ENCODE data around the gene RGS9BP.
A peak's percentile ranks its signal among the peaks of the same experiment; 100 is the strongest.
"Not testable (repeated sequence)": the region's sequence is repeated elsewhere in the genome, so short reads cannot be mapped to it uniquely, and the experiment has no call there.

The RGS9BP gene

GRCh38 chr19:32686847-32687475 is 11.3 kb downstream of the RGS9BP start:
- TF ChIP-seq POLR2AphosphoS5 (IDR thresholded peaks at IDR 0.05; ENCODE audit: borderline replicate concordance, low read depth, low read length): no peak
- TF ChIP-seq FOXP2 (optimal IDR thresholded peaks at IDR 0.05; ENCODE audit: control extremely low read depth, extremely low read length, insufficient read depth): no peak
- no peak for TF ChIP-seq EZH2 (IDR thresholded peaks at IDR 0.05)
- Histone ChIP-seq H3K4me3 (no peak overlapping the region), H3K27ac (no peak overlapping the region), H3K9ac (ENCODE audit: insufficient read length) (no peak overlapping the region), H3K9me3 (ENCODE audit: low read depth, low read length) (no peaks in the 10 kb centered on the region), H3K36me3 (ENCODE audit: insufficient read depth, low read length) (no peaks in the 10 kb centered on the region)
- no peak for DNase-seq (ENCODE audit: low read depth, low spot score)

- no peak for DNase-seq (ENCODE audit: low read depth, low spot score)
- no peak overlapping the region for H3K9ac ChIP-seq (ENCODE audit: insufficient read length)
- H3K27ac ChIP-seq: no peak overlapping the region
- H3K9me3 ChIP-seq (ENCODE audit: low read depth, low read length): no peaks in the 10 kb centered on the region
- H3K4me3 ChIP-seq: no peak overlapping the region
- TF ChIP-seq POLR2AphosphoS5 (IDR thresholded peaks at IDR 0.05; ENCODE audit: borderline replicate concordance, low read depth, low read length) (no peak), EZH2 (IDR thresholded peaks at IDR 0.05) (no peak), FOXP2 (optimal IDR thresholded peaks at IDR 0.05; ENCODE audit: control extremely low read depth, extremely low read length, insufficient read depth) (no peak)
- no peaks in the 10 kb centered on the region for H3K36me3 ChIP-seq (ENCODE audit: insufficient read depth, low read length)
These were observed 12.0 kb downstream of the RGS9BP start for GRCh38 chr19:32687681-32688080.

DNA sequence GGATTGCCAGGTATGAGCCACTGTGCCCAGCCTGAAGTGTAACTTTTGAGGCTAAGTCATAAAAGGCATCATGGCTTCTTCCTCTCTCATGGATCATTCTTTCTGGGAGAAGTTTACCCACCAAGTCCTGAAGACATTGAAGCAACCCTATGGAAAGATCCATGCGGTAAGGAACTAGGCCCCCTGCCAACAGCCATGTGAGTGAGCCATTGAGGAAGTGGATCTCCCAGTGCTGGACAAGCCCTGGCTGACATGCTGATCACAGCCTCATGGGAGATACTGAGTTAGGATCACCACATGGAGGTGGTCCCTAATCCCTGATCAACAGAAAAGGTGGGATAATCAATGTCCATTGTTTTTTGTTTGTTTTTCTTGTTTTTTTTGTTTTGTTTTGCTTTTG is 12.7 kb downstream of the RGS9BP start:
- Histone ChIP-seq H3K36me3 (ENCODE audit: insufficient read depth, low read length) (no peaks in the 10 kb centered on the region; the same call in 1 of the 2 replicates), H3K9ac (ENCODE audit: insufficient read length) (no peak overlapping the region), H3K4me3 (no peak overlapping the region), H3K27ac (no peak overlapping the region), H3K9me3 (ENCODE audit: low read depth, low read length) (no peaks in the 10 kb centered on the region)
- DNase-seq (ENCODE audit: low read depth, low spot score): no peak
- TF ChIP-seq POLR2AphosphoS5 (IDR thresholded peaks at IDR 0.05; ENCODE audit: borderline replicate concordance, low read depth, low read length) (no peak), FOXP2 (optimal IDR thresholded peaks at IDR 0.05; ENCODE audit: control extremely low read depth, extremely low read length, insufficient read depth) (no peak), EZH2 (IDR thresholded peaks at IDR 0.05) (no peak)

- H3K36me3 ChIP-seq (ENCODE audit: insufficient read depth, low read length): peaks cover 18% of the 10 kb centered on the region; the same call in 1 of the 2 replicates
- DNase-seq (ENCODE audit: low read depth, low spot score): no peak
- H3K4me3 ChIP-seq: peak within 1 kb of the TSS; percentile 85
- H3K9ac ChIP-seq (ENCODE audit: insufficient read length): peak within 1 kb of the TSS; percentile 85
- 0 out of 2 replicates have a peak within 1 kb of the TSS, but pooled peaks have one; percentile 25 for H3K27ac ChIP-seq
- peak; percentile 82 for TF ChIP-seq POLR2AphosphoS5 (IDR thresholded peaks at IDR 0.05; ENCODE audit: borderline replicate concordance, low read depth, low read length)
- no peak for TF ChIP-seq FOXP2 (optimal IDR thresholded peaks at IDR 0.05; ENCODE audit: control extremely low read depth, extremely low read length, insufficient read depth)
- no peaks in the 10 kb centered on the region for H3K9me3 ChIP-seq (ENCODE audit: low read depth, low read length)
These were observed 15.8 kb downstream of the RGS9BP start, which contains the start of gene NUDT19 for GRCh38 chr19:32691291-32691951. Gene NUDT19 (plus strand): TSS chr19:32691821. CDS start chr19:32691961, 140 bp downstream.

GRCh38 chr19:32691952-32692726 is 16.5 kb downstream of the RGS9BP start:
- Histone ChIP-seq H3K27ac (no peak overlapping the region), H3K9me3 (ENCODE audit: low read depth, low read length) (no peaks in the 10 kb centered on the region), H3K9ac (ENCODE audit: insufficient read length) (peak overlapping the region; percentile 85), H3K36me3 (ENCODE audit: insufficient read depth, low read length) (peaks cover 21% of the 10 kb centered on the region; the same call in 1 of the 2 replicates), H3K4me3 (peak overlapping the region; percentile 85)
- TF ChIP-seq POLR2AphosphoS5 (IDR thresholded peaks at IDR 0.05; ENCODE audit: borderline replicate concordance, low read depth, low read length): no peak
- DNase-seq (ENCODE audit: low read depth, low spot score): no peak

DNA sequence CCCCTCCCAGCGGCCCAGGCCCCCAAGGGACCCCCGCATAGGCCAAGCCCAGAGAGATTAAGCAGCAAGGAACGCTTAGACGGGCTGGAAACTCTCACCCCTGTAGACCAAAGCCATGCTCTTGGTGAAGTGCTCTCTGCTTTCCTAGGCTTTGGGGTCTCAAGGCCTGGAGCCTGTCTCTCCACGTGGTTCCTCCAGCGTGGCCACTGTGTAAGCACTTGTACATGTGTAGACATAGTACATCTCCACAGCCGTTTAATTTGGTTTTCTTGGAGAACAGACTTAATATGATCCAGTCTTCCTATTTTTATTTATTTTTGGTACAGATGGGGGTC is 17.0 kb downstream of the RGS9BP start:
- DNase-seq (ENCODE audit: low read depth, low spot score): no peak
- H3K36me3 ChIP-seq (ENCODE audit: insufficient read depth, low read length): peaks cover 27% of the 10 kb centered on the region; the same call in 1 of the 2 replicates
- TF ChIP-seq POLR2AphosphoS5 (IDR thresholded peaks at IDR 0.05; ENCODE audit: borderline replicate concordance, low read depth, low read length) (no peak), FOXP2 (optimal IDR thresholded peaks at IDR 0.05; ENCODE audit: control extremely low read depth, extremely low read length, insufficient read depth) (no peak), EZH2 (IDR thresholded peaks at IDR 0.05) (no peak)
- no peak overlapping the region for H3K27ac ChIP-seq
- H3K9me3 ChIP-seq (ENCODE audit: low read depth, low read length): no peaks in the 10 kb centered on the region
- H3K4me3 ChIP-seq: peak overlapping the region; percentile 85
- H3K9ac ChIP-seq (ENCODE audit: insufficient read length): peak overlapping the region; percentile 85

DNA sequence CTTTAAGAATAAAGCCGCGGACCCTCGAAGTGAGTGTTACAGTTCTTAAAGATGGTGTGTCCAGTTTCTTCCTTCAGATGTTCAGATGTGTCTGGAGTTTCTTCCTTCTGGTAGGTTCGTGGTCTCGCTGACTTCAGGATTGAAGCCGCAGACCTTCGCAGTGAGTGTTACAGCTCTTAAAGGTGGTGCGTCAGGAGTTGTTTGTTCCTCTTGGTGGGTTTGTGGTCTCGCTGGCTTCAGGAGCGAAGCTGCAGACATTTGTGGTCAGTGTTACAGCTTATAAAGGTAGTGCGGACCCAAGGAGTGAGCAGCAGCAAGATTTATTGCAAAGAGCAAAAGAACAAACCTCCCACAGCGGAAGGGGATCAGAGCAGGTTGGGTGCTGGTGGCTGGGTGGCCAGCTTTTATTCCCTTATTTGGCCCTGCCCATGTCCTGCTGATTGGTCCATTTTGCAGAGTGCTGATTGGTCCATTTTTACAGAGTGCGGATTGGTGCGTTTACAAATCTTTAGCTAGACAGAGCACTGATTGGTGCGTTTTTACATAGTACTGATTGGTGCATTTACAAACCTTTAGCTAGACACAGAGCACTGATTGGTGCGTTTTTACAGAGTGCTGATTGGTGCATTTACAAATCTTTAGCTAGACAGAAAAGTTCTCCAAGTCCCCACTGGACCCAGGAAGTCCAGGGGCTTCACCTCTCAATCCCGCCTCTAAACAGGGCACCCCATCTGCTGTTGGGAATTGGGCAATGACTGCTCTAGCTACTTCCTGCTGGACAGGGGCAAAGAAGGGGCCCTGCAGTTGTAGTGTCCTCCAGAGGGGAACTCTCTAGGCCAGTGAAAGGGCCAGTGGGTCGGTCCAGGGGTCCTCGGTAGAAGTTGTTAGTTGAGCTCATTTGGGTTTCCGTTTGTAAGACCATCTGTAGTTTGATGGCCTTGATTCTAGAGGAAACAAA is 17.8 kb downstream of the RGS9BP start:
- H3K4me3 ChIP-seq: peak overlapping the region; percentile 85
- H3K27ac ChIP-seq; DNase-seq (ENCODE audit: low read depth, low spot score); H3K9me3 ChIP-seq (ENCODE audit: low read depth, low read length): not testable (repeated sequence)
- H3K36me3 ChIP-seq (ENCODE audit: insufficient read depth, low read length): peaks cover 34% of the 10 kb centered on the region; the same call in 1 of the 2 replicates
- H3K9ac ChIP-seq (ENCODE audit: insufficient read length): peak overlapping the region; percentile 85

GRCh38 chr19:32694316-32694715 is 18.7 kb downstream of the RGS9BP start:
- DNase-seq (ENCODE audit: low read depth, low spot score); H3K9me3 ChIP-seq (ENCODE audit: low read depth, low read length); H3K27ac ChIP-seq; H3K9ac ChIP-seq (ENCODE audit: insufficient read length): not testable (repeated sequence)
- H3K4me3 ChIP-seq: peak overlapping the region; percentile 33; the same call in 1 of the 2 replicates
- peaks cover 39% of the 10 kb centered on the region; the same call in 1 of the 2 replicates for H3K36me3 ChIP-seq (ENCODE audit: insufficient read depth, low read length)

DNA sequence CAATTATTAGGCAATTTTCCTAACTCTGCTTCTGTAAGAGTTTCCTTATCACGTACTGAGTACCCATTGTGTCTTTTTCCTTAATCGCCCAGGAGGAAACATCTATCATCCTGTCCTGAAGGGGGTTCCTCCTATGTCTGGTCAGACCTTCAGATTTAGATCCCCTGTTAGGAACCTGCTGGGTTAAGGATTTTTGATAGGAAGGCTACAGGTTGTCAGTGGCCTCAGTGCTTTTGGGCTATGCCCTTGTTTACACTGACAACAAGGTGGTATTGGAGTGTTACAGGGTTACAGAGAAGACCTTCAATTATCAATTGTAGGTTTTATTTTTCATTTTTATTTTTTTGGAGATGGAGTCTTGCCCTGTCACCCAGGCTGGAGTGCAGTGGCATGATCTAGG is 19.2 kb downstream of the RGS9BP start:
- H3K9me3 ChIP-seq (ENCODE audit: low read depth, low read length); H3K9ac ChIP-seq (ENCODE audit: insufficient read length); H3K4me3 ChIP-seq; H3K27ac ChIP-seq; DNase-seq (ENCODE audit: low read depth, low spot score): not testable (repeated sequence)
- H3K36me3 ChIP-seq (ENCODE audit: insufficient read depth, low read length): peaks cover 45% of the 10 kb centered on the region; the same call in 1 of the 2 replicates

DNA sequence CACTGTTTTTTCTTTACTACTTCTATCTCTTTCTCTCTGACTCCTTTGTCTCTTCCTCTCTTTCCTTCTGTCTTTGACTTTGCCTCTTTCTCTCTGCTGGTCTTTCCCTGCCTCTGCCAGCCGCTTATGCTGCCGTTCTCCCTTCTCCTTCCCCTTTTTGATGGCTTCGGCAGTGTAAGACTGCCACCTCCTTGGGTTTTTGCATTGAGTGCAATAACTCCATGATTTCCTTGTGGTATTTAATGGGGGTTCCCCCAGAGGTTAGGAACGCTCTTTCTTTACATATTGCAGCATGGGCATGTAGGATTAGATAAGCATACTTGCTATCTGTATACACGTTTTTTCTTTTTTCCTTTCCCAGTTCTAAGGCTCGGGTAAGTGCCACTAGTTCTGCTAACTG is 19.9 kb downstream of the RGS9BP start:
- H3K9ac ChIP-seq (ENCODE audit: insufficient read length); H3K27ac ChIP-seq; H3K9me3 ChIP-seq (ENCODE audit: low read depth, low read length); H3K4me3 ChIP-seq; DNase-seq (ENCODE audit: low read depth, low spot score): not testable (repeated sequence)
- H3K36me3 ChIP-seq (ENCODE audit: insufficient read depth, low read length): peaks cover 49% of the 10 kb centered on the region

DNA sequence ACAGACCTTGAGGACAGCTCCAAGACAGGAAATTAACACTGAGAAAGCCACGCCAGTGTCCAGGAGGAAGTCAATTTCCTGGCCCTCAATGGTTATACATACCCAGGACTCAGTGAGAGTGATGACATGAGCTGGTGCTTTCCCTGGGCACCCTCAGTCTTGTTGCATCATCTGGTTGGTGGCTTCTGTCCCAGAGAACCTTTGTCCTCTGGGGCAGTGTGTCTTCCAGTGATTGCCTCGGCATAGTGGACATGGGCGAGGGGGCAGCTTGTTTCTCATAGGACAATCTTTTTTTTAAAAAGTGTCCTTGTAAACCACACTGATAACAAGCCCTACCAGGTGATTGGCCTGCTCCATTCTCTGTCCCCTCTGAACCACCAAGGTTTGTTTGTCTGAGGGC is 21.1 kb downstream of the RGS9BP start:
- peaks cover 58% of the 10 kb centered on the region for H3K36me3 ChIP-seq (ENCODE audit: insufficient read depth, low read length)

More for the DNA sequence above, 21.1 kb downstream of the RGS9BP start:
- DNase-seq (ENCODE audit: low read depth, low spot score); H3K4me3 ChIP-seq; H3K9me3 ChIP-seq (ENCODE audit: low read depth, low read length); H3K27ac ChIP-seq; H3K9ac ChIP-seq (ENCODE audit: insufficient read length): not testable (repeated sequence)

All from SK-N-MC (cell line).